Stimulated activated CD8-positive, alpha-beta memory T cell treated with anti-CD3 and anti-CD28 coated beads, Interleukin-7, amount 100 ng/mL, for 24 hours (primary cell): ENCODE data around the gene INSIG2.

Experiments used
- DNase-seq: peaks from one replicate; pipeline ENCODE4 v3.0.0-alpha.2; 2020; ENCODE audit warnings: low read depth

INSIG2 gene

GRCh38 chr2:118128826-118129225 is 40.6 kb downstream of the INSIG2 start:
- no peak for DNase-seq

- no peak for DNase-seq
Measured at GRCh38 chr2:118130385-118130784, 42.1 kb downstream of the INSIG2 start.

GRCh38 chr2:118131771-118132170 is 43.5 kb downstream of the INSIG2 start:
- no peak for DNase-seq

- DNase-seq, result no peak
Measured at GRCh38 chr2:118133916-118134315, 45.6 kb downstream of the INSIG2 start.

GRCh38 chr2:118134650-118135049 is 46.4 kb downstream of the INSIG2 start:
- no peak for DNase-seq

- DNase-seq, result no peak
Measured at GRCh38 chr2:118145207-118145606, 56.9 kb downstream of the INSIG2 start.

GRCh38 chr2:118145806-118146205 is 57.5 kb downstream of the INSIG2 start:
- no peak for DNase-seq

- no peak for DNase-seq
Measured at GRCh38 chr2:118146315-118147283, 58.3 kb downstream of the INSIG2 start.

- DNase-seq, result no peak
Measured at GRCh38 chr2:118148133-118148532, 59.9 kb downstream of the INSIG2 start.

GRCh38 chr2:118148809-118149208 is 60.5 kb downstream of the INSIG2 start:
- DNase-seq, result no peak

- no peak for DNase-seq
Measured at GRCh38 chr2:118150294-118150693, 62.0 kb downstream of the INSIG2 start.

GRCh38 chr2:118151831-118152230 is 63.6 kb downstream of the INSIG2 start:
- DNase-seq, result no peak

- DNase-seq, result no peak
Measured at GRCh38 chr2:118153433-118153832, 65.2 kb downstream of the INSIG2 start.

- no peak for DNase-seq
Measured at GRCh38 chr2:118154176-118154575, 65.9 kb downstream of the INSIG2 start.
